Measurements from ENCODE around the gene CAP2.
"Not testable (repeated sequence)": the region's sequence is repeated elsewhere in the genome, so short reads cannot be mapped to it uniquely, and the experiment has no call there.

The CAP2 gene

DNA sequence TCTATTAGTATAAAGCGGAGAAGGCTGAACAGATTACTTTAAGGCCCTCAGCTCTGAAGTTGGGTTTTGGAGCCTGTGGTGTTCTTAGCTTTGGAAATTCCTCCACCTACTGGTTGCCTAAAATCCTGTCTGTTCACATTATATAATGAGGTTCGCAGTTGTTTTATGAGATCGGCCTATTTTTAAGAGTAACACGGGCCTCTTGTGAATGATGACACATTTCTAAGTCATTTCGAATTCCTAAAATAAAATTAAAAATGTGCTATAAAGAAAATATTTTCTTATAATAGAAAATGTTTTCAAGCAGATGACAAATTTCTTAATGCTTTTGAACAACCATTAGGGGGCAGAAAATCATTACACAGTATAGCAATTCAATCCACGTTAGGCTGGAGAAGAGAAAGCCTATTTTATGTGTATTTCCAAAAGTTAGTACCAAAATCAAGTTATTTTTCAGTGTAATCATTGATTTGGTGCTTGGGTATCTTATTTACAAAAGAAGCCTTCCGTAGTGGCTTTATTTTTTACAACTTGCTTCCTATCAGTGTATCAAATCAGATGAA, 190.9 kb downstream of the CAP2 start:
- peak; percentile 66 for DNase-seq (ENCODE audit: extremely low read depth, low read depth)
- peak; percentile 57 for TF ChIP-seq CTCF (IDR thresholded peaks at IDR 0.05; ENCODE audit: low read depth, low read length, missing control alignments)
- no peak overlapping the region for H3K4me3 ChIP-seq (replicated peaks; ENCODE audit: low read depth, low read length)

- no peak overlapping the region for H3K4me3 ChIP-seq (replicated peaks; ENCODE audit: low read depth, low read length)
- DNase-seq (ENCODE audit: extremely low read depth, low read depth) = no peak
- no peak for TF ChIP-seq CTCF (IDR thresholded peaks at IDR 0.05; ENCODE audit: low read depth, low read length, missing control alignments)
Measured at GRCh38 chr6:17585766-17586490, 192.5 kb downstream of the CAP2 start.

DNA sequence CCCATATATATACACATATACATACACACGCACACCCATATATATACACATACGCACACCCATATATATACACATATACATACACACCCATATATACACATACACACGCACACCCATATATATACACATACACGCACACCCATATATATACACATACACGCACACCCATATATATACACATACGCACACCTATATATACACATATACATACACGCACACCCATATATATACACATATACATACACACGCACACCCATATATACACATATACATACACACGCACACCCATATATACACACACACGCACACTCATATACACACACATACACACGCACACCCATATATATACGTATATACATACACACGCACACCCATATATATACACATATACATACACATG, 193.2 kb downstream of the CAP2 start:
- not testable (repeated sequence) for H3K4me3 ChIP-seq (replicated peaks; ENCODE audit: low read depth, low read length); DNase-seq (ENCODE audit: extremely low read depth, low read depth)

DNA sequence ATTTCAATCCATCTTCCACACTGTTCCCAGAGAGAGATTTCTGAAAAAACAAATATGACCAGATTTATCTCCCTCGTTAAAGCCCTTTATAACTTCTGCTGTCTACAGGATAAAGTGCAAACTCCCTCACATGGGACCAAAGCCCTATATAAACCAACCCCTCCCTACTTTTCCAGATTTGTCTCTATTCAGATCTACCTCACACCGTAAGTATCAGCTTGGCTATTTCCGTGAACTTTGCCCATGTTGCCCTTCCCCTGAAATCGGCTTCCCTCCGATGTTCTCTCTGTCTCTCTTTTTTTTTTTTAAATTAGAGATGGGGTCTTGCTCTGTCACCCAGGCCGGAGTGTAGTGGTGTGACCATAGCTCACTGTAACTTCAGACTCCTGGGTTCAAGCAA, 194.6 kb downstream of the CAP2 start:
- no peak overlapping the region for H3K4me3 ChIP-seq (replicated peaks; ENCODE audit: low read depth, low read length)
- TF ChIP-seq CTCF (IDR thresholded peaks at IDR 0.05; ENCODE audit: low read depth, low read length, missing control alignments) = no peak
- DNase-seq (ENCODE audit: extremely low read depth, low read depth) = no peak

GRCh38 chr6:17589406-17590096, 196.2 kb downstream of the CAP2 start:
- no peak overlapping the region for H3K4me3 ChIP-seq (replicated peaks; ENCODE audit: low read depth, low read length)
- TF ChIP-seq CTCF (IDR thresholded peaks at IDR 0.05; ENCODE audit: low read depth, low read length, missing control alignments) = no peak
- peak; percentile 78 for DNase-seq (ENCODE audit: extremely low read depth, low read depth)

GRCh38 chr6:17591287-17591686, 197.9 kb downstream of the CAP2 start:
- no peak for DNase-seq (ENCODE audit: extremely low read depth, low read depth)
- TF ChIP-seq CTCF (IDR thresholded peaks at IDR 0.05; ENCODE audit: low read depth, low read length, missing control alignments) = no peak
- no peak overlapping the region for H3K4me3 ChIP-seq (replicated peaks; ENCODE audit: low read depth, low read length)

DNA sequence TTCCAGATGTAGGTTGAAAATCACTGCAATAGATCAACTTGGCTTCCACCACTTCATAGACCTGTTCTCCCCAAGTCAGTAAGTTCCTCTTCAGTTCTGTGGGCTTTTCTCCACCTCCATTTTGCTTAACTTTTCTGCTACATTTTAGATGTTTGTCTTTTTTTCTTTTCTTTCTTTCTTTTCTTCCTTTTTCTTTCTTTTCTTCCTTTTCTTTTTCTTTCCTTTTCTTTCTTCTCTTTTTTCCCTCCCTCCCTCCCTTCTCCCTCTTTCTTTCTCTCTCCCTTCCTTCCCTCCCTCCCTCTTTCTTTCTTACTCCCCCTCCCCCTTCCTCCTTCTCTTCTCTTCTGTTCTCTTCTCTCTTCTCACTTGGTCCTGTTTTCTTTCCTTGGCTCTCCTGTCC, 199.9 kb downstream of the CAP2 start:
- DNase-seq (ENCODE audit: extremely low read depth, low read depth) = no peak
- no peak for TF ChIP-seq CTCF (IDR thresholded peaks at IDR 0.05; ENCODE audit: low read depth, low read length, missing control alignments)
- H3K4me3 ChIP-seq (replicated peaks; ENCODE audit: low read depth, low read length) = no peak overlapping the region

Measured in HFF-Myc (cell line).